ENCODE data around the gene TMEM72. TPM values are rescaled to one million over a fixed set of nuclear protein-coding genes. Genes with fewer than 3 reads are reported as not detected.

The TMEM72 gene
- total and polyA plus RNA-seq, 2 of the 13 experiments (the other 11 are each of a cell fraction or from before 2014, with no cell fraction given): 0.04 TPM; not detected in 1

GRCh38 chr10:44976352-44977198 lies 65.4 kb downstream of the TMEM72 start (continued):
- 0 out of 2 replicates have a peak, but pooled peaks have one; percentile 42 for TF ChIP-seq MTERF4 (CRISPR knock-in tag; IDR thresholded peaks at IDR 0.05)
- peak; percentile 50; the same call in 1 of the 2 replicates for TF ChIP-seq ZNF747 (CRISPR knock-in tag; IDR thresholded peaks at IDR 0.05; ENCODE audit: borderline replicate concordance)
- TF ChIP-seq ZSCAN22 (CRISPR knock-in tag; IDR thresholded peaks at IDR 0.05): 0 out of 2 replicates have a peak, but pooled peaks have one; percentile 17
- peak; percentile 67 for TF ChIP-seq THAP11 (CRISPR knock-in tag; IDR thresholded peaks at IDR 0.05)
- peak; percentile 68; the same call in 1 of the 2 replicates for TF ChIP-seq AFF4 (CRISPR knock-in tag; IDR thresholded peaks at IDR 0.05)
- TF ChIP-seq ZNF781 (CRISPR knock-in tag; IDR thresholded peaks at IDR 0.05; ENCODE audit: borderline replicate concordance, not compliant biosample characterization): peak; percentile 59
- no peak for TF ChIP-seq MAZ (IDR thresholded peaks at IDR 0.05; ENCODE audit: borderline replicate concordance, low read depth, low read length)
- peak; percentile 68 for TF ChIP-seq MAZ (CRISPR knock-in tag; IDR thresholded peaks at IDR 0.05; ENCODE audit: low read depth)
- peak; percentile 49; the same call in 1 of the 2 replicates for TF ChIP-seq HES4 (CRISPR knock-in tag; IDR thresholded peaks at IDR 0.05; ENCODE audit: borderline replicate concordance)
- TF ChIP-seq ZNF317 (CRISPR knock-in tag; IDR thresholded peaks at IDR 0.05): 0 out of 2 replicates have a peak, but pooled peaks have one; percentile 1
- 0 out of 2 replicates have a peak, but pooled peaks have one; percentile 52 for TF ChIP-seq THAP7 (CRISPR knock-in tag; IDR thresholded peaks at IDR 0.05)
- no peak for TF ChIP-seq ZNF205 (CRISPR knock-in tag; IDR thresholded peaks at IDR 0.05)
- no peak for TF ChIP-seq ZNF777 (CRISPR knock-in tag; IDR thresholded peaks at IDR 0.05)
- no peak for TF ChIP-seq ETV6 (CRISPR knock-in tag; conservative IDR thresholded peaks at IDR 0.05)
- TF ChIP-seq MYPOP (CRISPR knock-in tag; IDR thresholded peaks at IDR 0.05): 0 out of 2 replicates have a peak, but pooled peaks have one; percentile 14
- peak; percentile 21; the same call in 1 of the 2 replicates for TF ChIP-seq SMAD1 (CRISPR knock-in tag; IDR thresholded peaks at IDR 0.05; ENCODE audit: borderline replicate concordance, low read depth)
- peak; percentile 14; the same call in 1 of the 2 replicates for TF ChIP-seq ZNF629 (CRISPR knock-in tag; conservative IDR thresholded peaks at IDR 0.05)
- TF ChIP-seq SP5 (CRISPR knock-in tag; IDR thresholded peaks at IDR 0.05; ENCODE audit: borderline replicate concordance, low read depth): peak; percentile 36; the same call in 1 of the 2 replicates
